CD4-positive, alpha-beta T cell treated with Interleukin-15 for 1 hour (primary cell): ENCODE data around the gene TMEM183A.
A peak's percentile ranks its signal among the peaks of the same experiment; 100 is the strongest.
"Not testable (repeated sequence)": the region's sequence is repeated elsewhere in the genome, so short reads cannot be mapped to it uniquely, and the experiment has no call there.

Experiments
- DNase-seq: peaks from one replicate; pipeline ENCODE4 v3.0.0-alpha.2; 2020

The TMEM183A gene

DNA sequence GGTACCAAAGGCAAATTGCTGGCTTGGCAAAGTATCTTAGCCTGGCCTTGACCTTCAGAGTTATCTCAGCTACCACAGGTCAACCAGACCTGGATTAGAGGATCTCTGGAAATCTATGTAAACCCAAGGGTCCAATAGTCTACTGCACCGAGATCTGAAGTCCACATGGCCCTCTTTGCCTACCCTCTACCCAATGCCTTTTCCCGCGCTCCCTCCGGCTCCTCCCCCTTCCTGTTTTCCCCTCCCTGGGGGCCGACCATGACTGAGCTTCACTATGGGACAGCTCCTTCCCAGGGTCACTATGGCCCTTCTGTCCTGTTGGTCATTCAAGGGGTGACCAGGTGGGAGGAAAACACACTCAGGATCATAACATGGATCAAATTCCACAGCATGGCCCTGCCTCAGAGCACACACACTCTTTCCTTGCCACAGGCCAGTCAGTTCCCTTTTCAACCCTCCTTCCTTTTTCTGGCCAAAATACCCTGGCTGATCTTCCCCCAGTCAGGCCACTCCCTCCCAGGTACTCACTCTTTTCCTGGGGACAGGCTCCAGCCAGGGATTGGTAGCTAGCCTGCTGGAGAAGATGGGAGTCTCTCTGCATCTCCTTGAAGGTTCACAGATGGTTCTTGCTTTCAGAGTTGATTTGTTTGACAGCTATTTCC is 19.1 kb upstream of the TMEM183A start:
- DNase-seq = no peak

DNA sequence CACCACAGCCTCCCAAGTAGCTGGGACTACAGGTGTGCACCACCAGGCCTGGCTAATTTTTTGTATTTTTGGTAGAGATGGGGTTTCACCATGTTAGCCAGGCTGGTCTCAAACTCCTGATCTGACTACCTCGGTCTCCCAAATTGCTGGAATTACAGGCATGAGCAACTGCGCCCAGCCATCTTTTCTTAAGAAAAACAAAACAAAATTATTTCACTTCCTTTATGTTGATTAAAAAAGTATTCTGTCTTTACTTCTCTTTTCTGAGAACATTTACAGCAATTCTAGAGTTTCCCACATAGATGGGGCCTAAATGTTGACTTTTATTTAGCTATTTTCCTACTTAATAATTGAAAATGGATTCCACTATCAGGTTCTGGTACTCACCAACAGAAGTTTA is 17.3 kb upstream of the TMEM183A start:
- no peak for DNase-seq

DNA sequence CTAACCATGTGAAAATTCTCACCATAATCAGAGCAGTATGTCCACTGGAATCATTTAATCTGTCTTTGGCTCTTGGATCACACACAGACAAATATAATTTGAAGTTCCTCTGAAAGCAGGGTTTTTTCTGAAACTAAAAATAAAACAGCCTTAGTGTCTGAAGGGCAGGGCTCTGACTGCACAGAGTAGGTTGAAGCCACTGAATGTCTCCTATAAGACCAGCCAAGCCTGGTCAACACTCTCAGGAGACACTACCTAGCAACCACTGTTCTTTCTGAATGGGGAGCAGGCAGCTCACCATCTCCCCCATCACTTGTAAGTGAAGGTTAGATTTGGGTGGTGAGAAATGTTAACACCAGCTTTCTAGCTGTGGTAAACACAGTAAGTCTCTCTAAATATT is 16.1 kb upstream of the TMEM183A start:
- no peak for DNase-seq

- no peak for DNase-seq
Measured at GRCh38 chr1:202994756-202995155, 12.4 kb upstream of the TMEM183A start.

GRCh38 chr1:202998836-202999750 is 8.1 kb upstream of the TMEM183A start:
- peak; percentile 31 for DNase-seq

DNA sequence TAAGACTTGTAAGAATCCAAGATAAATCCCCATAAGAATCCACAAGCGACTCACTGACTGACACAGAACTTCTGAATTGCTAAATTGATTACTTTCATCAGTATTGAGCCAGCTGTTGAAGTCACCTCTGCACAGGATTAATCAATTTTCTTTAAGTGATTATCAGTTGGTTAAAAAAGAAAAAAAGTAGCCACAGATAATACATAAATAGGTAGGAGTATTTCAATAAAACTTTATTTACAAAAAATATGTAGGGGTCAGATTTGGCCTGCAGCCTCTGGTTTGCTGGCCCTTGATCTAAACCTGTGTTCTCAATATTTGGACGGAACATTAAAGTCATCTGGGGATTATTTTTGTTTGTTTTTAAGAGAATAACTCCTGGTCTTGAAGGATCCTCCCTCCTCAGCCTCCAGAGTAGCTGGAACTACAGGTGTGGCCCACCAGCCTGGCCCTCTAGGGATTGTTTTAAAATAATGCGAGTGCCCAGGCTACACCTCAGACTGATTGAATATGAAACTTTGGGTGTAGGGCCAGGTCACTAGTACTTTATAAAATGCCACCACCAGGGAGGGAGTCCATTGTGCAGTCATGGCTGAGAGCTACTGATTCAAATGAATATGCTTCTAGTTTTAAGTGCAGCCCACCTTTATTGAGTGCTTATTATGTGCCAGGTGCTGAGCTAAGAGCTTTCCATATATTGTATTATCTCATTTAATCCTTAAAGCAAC is 6.8 kb upstream of the TMEM183A start:
- DNase-seq = no peak

GRCh38 chr1:203001986-203002385 is 5.2 kb upstream of the TMEM183A start:
- DNase-seq = no peak

- DNase-seq = no peak
Measured at GRCh38 chr1:203002951-203003350, 4.2 kb upstream of the TMEM183A start.

GRCh38 chr1:203005395-203006142 is 1.6 kb upstream of the TMEM183A start:
- not testable (repeated sequence) for DNase-seq

DNA sequence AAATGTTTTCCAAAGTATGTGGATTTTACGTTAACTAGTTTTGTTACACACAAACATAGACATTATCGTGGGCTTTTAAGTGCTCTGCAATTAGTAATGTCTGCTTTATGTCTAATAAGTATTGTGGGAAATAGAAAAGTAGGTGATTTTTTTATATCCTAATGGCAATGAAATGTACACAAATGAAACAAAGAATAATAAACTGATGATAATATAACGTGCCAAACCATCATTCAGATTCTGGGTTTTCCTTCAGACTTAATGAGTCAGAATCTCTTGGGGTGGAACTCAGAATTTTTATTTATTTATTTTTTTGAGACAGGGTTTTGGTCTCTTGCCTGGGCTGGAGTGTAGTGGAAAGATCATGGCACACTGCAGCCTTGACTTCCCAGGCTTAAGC is 2.0 kb downstream of the TMEM183A start:
- no peak for DNase-seq

DNA sequence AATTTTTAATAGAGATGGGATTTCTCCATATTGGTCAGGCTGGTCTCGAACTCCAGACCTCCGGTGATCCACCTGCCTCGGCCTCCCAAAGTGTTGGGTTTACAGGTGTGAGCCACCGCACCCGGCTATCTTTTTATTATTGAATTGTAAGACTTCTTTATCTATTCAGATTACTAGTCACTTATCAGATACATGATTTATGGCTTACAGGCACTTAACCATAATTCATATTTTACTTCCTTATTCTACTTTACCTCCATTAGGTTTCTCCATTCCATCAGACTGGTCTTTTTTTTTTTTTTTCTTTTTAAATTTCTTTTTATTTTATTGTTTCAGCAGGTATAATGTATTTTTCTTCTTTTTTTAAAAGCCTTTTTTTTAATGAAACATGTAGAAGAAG is 4.4 kb downstream of the TMEM183A start:
- DNase-seq = no peak

GRCh38 chr1:203017061-203017460 is 9.9 kb downstream of the TMEM183A start:
- DNase-seq = no peak

- no peak for DNase-seq
Measured at GRCh38 chr1:203017692-203018091, 10.5 kb downstream of the TMEM183A start.

GRCh38 chr1:203022855-203023254 is 15.7 kb downstream of the TMEM183A start:
- DNase-seq = not testable (repeated sequence)

GRCh38 chr1:203025686-203026030 is 18.5 kb downstream of the TMEM183A start:
- no peak for DNase-seq

GRCh38 chr1:203026031-203026665 is 19.0 kb downstream of the TMEM183A start, which contains the start of gene PPFIA4:
Gene PPFIA4 (plus strand): TSS chr1:203026491. CDS start chr1:203039009, 12,518 bp downstream.
- peak; percentile 89 for DNase-seq

GRCh38 chr1:203026666-203027663 is 19.8 kb downstream of the TMEM183A start:
- no peak for DNase-seq

DNA sequence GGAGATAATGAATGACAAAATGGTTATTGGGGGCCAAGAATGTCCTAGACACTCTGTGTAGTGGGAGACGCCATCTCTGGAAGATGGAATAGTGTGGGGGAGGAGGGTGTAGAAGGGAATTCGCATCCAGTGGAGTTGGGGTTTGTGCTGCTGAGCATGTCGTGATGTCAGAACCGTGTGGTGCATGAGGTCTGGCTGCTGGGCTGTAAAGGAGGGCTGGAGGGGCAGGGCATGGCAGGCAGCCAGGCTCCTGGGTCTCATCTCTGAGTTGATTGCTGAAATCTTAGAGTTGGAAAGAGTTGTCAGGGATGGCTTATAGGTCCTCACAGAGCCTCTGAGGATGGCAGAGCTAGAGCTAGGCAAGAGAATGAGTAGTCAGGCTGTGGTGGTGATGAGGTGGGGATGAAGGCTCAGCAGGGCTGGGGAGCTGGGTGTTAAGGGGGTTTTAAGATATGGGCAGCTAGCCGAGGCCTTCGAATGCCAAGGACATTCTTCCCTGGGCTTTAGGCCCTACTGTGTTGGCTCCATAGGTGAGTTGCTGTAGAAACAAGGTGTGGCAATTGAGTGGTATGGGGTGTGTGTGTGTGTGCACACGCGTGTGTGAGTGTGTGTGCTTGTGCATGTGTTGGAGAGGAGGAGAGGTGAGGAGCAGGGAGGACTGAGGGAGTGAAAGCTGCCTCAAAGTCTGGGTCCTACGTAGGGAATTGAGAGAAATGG is 21.1 kb downstream of the TMEM183A start:
- no peak for DNase-seq

DNA sequence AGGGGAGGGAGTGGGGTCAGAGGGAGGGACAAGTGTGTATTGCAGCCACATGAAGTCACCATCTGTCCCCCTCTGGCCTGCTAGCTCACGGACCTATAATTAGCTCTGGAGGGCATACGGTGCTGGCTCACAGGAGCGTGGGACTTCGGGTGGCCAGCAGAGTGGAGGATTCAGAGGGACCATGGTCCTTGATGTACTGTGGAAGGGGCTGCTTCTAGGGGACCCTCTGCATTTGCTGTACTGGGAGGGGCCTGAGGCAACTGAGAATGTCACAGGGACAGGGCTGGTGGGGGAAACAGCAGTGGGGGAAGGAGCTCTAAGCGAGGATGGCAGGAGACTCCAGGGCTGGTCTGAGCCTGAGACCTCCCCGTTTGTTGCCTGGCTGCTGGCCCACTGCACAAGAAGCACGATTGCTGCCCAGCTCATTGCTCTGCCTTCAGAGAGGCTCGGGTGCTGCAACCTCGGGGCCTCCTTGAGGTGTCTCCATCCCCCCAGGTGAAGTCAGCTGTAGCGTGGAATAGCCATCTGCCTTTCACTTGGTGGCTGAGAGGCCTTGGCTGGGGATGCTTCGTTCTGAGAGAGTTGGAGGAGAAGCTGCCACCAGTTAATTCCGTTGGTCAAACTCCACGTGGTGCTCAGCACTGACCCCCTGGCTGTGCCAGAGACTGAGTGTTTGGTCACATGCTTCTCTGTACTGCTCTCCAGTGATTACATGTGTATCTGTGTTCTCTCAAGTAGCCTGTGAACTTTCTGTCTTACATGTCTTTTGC is 21.8 kb downstream of the TMEM183A start:
- no peak for DNase-seq
